HG02938 (cell line): Measurements from ENCODE around the gene C3.
A peak's percentile ranks its signal among the peaks of the same experiment; 100 is the strongest.

Source experiments
- ATAC-seq: cut with Tn5 transposase; IDR thresholded peaks from one replicate; pipeline ENCODE4 v1.9.1; 2021; ENCODE audit warnings: mild to moderate bottlenecking, moderate library complexity; ENCODE audit not compliant: unreplicated experiment

Gene C3

GRCh38 chr19:6745965-6746364 lies 25.5 kb upstream of the C3 start:
- no peak for ATAC-seq

- no peak for ATAC-seq
Measured at GRCh38 chr19:6744381-6745301, 24.2 kb upstream of the C3 start.

- no peak for ATAC-seq
Measured at GRCh38 chr19:6743714-6744380, 23.4 kb upstream of the C3 start.

GRCh38 chr19:6743066-6743465 lies 22.6 kb upstream of the C3 start:
- ATAC-seq = no peak

- ATAC-seq = no peak
Measured at GRCh38 chr19:6740589-6741343, 20.3 kb upstream of the C3 start.

- no peak for ATAC-seq
Measured at GRCh38 chr19:6739883-6740588, 19.6 kb upstream of the C3 start.

- ATAC-seq = no peak
Measured at GRCh38 chr19:6739390-6739882, 19.0 kb upstream of the C3 start, which contains the start of gene TRIP10. Gene TRIP10, plus strand, starts transcription at chr19:6739680. Its CDS starts 82 bp downstream, at chr19:6739762.

GRCh38 chr19:6738787-6739389 lies 18.4 kb upstream of the C3 start:
- ATAC-seq = no peak

GRCh38 chr19:6737873-6738786 lies 17.7 kb upstream of the C3 start:
- no peak for ATAC-seq

- ATAC-seq = peak; percentile 61
Measured at GRCh38 chr19:6737284-6737872, 16.9 kb upstream of the C3 start, which contains the start of gene GPR108. Gene GPR108, minus strand, starts transcription at chr19:6737580. Its CDS starts 4 bp downstream, at chr19:6737576.

GRCh38 chr19:6736917-6737283 lies 16.4 kb upstream of the C3 start:
- no peak for ATAC-seq

GRCh38 chr19:6736169-6736916 lies 15.9 kb upstream of the C3 start:
- no peak for ATAC-seq

GRCh38 chr19:6735181-6735911 lies 14.9 kb upstream of the C3 start:
- ATAC-seq = no peak

GRCh38 chr19:6734096-6734696 lies 13.7 kb upstream of the C3 start:
- no peak for ATAC-seq

GRCh38 chr19:6733338-6734095 lies 13.1 kb upstream of the C3 start:
- ATAC-seq = no peak

- ATAC-seq = no peak
Measured at GRCh38 chr19:6732803-6733337, 12.4 kb upstream of the C3 start.
